ENCODE data around the gene ABHD3.
"Not testable (repeated sequence)": the region's sequence is repeated elsewhere in the genome, so short reads cannot be mapped to it uniquely, and the experiment has no call there.

Gene ABHD3

GRCh38 chr18:21703241-21703820 is 1.2 kb downstream of the ABHD3 start:
- DNase-seq (ENCODE audit: low spot score), result no peak

- DNase-seq (ENCODE audit: low spot score), result no peak
Measured at GRCh38 chr18:21702602-21703001, 2.0 kb downstream of the ABHD3 start.

- no peak for DNase-seq (ENCODE audit: low spot score)
Measured at GRCh38 chr18:21701621-21702020, 3.0 kb downstream of the ABHD3 start.

DNA sequence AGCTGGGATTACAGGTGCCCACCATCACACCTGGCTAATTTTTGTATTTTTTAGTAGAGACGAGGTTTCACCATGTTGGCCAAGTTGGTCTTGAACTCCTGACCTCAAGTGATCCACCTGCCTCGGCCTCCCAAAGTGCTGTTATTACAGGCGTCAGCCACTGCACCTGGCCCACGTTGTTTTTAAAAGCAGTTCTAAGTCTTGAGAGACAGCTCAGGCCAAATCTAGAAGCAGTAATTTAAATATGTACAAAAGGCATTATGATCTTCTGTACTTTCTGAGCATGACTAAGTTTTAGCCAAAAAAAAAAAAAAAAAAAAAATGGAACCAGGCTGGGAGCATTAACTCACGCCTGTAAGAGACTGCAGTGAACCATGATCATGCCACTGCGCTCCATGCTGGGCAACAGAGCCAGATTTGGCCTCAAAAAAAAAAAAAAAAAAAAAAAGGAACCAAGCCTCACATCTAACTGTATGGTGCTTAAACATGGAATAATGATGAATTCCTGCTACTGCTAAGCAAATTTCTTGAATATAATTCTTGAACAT is 4.0 kb downstream of the ABHD3 start:
- DNase-seq (ENCODE audit: low spot score), result no peak

DNA sequence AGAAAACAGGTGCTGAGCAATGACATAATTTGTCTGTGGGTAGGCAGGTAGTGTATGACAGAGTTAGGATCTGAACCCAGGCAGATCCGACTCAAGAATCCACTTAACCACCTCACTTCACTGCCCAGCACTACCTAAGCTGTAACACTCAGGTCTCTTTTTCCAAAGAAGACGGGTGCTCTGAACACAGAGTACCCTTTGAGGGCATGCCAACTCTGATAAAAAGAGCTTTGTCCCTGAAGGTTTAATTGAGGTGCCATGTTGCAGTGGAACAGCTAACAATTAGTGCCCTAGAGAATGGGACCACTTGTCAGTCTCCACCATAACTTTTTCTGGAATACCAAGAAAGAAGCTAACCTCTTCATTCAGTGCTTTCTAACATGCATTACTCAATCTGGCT is 11.3 kb downstream of the ABHD3 start:
- DNase-seq (ENCODE audit: low spot score), result no peak

GRCh38 chr18:21689736-21690135 is 14.8 kb downstream of the ABHD3 start:
- DNase-seq (ENCODE audit: low spot score), result no peak

DNA sequence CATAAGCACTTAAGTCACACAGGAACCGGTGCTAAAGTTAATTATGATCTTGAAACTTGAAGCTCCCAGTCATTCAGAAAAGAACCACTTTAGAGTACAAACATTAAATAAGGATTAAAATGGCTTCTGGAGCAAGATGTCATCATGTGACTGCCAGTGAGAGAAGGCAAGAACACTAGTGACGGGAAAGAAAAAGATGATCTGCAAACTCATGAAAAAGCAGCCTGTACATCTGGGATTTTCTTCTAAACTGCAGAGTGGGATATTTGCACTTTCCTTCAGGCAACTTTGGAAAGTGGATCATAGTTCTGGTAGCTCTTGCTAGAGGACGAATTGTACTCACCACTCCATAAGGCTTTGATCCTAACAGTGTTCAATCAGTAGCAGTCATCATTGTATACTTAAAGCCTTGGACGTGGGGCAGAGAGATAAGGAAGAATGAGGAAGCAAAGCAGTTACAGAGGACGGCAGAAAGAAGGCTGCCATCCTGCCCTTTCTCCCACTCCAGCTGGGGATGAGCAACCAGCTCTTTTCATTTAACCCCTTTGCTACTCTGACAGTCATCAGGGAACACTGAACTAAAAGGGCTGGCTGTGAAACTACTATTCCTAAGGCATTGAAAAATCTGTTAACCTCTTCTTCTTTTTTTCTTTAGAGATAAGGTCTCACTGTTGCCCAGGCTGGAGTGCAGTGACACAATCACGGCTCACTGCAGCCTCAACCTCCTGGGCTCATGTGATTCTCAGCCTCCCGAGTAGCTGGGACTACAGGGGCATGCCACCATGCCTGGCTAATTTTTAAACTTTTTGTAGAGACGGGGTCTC is 18.1 kb downstream of the ABHD3 start:
- no peak for DNase-seq (ENCODE audit: low spot score)

DNA sequence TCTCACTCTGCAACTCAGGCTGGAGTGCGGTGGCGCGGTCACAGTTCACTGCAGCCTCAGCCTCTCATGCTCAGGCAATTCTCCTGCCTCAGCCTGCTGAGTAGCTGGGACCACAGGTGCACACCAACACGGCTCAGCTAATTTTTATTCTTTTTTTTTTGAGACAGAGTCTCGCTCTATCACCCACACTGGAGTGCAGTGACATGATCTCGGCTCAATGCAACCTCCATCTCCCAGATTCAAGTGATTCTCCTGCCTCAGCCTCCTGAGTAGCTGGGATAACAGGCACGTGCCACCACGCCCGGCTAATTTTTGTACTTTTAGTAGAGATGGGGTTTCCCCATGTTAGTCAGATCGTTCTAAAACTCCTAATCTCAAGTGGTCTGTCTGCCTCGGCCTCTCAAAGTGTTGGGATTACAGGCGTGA is 19.0 kb downstream of the ABHD3 start:
- DNase-seq (ENCODE audit: low spot score), result not testable (repeated sequence)

DNA sequence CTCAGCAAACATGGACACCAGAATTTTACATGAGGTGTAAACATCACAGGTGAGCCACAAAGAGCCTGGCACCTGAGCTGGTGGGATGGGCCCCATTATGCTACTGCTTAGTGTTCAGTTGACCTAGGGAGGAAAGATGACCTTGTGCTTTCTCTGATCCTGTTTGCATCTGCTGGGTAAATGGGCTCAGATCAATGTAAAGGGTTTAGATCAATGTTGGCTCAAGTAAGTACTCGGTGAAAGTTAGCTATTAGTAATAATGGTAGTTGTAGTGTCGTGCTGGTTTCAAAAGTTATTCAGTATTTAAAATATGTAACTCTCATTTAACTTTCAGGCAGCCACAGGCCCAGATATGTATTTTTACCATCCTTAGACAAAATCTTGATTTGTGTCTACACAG is 19.8 kb downstream of the ABHD3 start:
- DNase-seq (ENCODE audit: low spot score), result no peak

DNA sequence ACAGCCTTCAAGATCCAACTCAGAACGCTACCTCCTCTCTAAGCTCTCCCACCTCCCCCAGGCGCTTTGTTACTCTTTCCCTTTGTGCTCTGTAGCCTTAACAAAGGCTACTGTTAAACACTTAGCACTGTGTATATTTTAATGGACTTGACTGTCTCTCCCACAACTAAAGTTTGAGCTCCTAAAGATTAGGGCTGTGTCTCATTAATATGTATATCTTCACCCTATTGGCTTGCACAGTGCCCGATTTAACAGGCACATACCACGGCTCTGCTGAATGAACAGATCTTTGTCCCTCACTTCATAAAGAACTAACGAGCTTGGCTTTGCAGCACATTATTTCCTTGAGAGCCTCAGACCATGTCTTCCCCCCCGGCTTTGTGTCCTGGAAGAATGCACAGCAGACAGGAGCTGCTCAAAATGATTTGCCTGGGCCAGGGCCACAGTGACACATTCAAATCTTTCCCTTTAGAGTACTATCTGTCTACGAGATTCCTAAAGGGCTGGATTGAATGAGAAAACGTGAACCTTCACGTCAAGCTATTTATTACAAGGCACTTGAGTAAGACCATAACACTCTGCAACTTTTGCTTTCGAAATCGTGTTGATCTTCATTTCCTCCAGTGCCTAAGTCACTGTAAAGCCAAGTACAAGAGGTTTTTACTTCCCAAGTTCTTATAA is 22.1 kb downstream of the ABHD3 start:
- peak; percentile 53 for DNase-seq (ENCODE audit: low spot score)

DNA sequence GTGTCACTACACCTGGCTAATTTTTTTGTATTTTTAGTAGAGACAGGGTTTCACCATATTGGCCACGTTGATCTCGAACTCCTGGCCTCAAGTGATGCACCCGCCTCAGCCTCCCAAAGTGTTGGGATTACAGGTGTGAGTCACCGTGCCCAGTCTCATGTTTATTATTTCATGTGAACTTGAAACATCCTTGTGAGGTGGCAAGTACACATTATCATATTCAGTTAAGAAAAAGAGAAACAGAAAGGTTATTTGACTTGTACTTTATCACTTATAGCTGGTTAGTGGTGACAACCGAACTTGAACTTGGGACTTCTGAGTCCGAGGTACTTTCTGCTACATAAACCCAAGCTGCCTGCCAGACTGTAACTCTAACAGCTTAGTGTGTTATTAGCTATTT is 24.4 kb downstream of the ABHD3 start:
- DNase-seq (ENCODE audit: low spot score), result no peak

GRCh38 chr18:21678859-21679258 is 25.7 kb downstream of the ABHD3 start:
- no peak for DNase-seq (ENCODE audit: low spot score)

DNA sequence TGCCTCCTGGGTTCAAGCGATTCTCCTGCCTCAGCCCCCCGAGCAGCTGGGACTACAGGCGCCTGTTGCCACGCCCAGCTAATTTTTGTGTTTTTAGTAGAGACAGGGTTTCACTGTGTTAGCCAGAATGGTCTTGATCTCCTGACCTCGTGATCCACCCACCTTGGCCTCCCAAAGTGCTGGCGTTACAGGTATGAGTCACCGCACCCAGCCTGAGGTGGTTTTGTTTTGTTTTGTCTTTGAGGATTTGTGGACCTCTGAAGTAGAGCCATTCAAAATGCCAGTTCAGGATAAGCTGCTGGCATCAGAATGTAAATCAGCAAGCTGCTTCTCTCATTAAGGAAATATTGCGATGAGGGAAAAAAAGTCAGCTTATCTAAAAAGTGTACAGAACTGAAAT is 29.2 kb downstream of the ABHD3 start:
- DNase-seq (ENCODE audit: low spot score), result not testable (repeated sequence)

GRCh38 chr18:21672521-21673267 is 31.9 kb downstream of the ABHD3 start:
- DNase-seq (ENCODE audit: low spot score), result peak; percentile 20

- DNase-seq (ENCODE audit: low spot score), result no peak
Measured at GRCh38 chr18:21669736-21670285, 34.8 kb downstream of the ABHD3 start.

DNA sequence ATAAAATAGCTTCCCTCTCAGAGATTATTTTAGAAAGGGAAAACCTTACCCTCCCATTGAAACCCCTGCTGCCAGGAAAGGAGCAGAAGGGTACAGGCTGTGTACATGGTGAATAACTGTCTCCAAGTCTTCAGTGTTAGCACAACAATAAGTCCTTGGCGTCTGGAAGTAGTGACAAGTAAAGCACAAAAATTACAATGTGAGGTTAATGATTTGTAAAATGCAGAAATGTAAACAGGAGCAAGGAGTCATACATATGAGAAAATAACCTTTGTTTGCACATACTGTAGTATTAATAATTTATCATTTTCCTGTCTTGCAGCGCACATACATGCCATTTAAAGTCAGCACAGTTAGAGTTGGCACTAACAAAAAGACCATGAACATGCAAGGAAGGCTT is 40.5 kb downstream of the ABHD3 start:
- DNase-seq (ENCODE audit: low spot score), result no peak

DNA sequence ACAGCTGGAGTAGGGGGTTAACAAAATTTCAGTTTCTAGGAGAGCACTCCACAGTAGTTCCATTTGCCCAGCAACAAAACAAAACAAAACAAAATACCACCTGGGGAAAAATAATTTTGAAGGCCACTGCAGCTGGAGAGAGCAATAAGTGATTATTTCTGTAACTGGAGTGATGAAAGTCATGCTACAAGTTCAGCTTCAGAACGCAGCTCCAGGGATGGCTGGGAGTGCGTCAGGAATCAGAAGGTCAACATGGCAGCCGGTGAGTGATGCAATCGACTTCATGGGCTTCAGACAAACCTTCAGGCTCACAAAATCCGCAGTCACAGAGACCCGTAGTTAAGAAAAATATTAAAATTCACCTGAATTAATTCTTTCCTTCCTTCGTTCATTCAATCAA is 41.0 kb downstream of the ABHD3 start:
- no peak for DNase-seq (ENCODE audit: low spot score)

GRCh38 chr18:21662581-21662980 is 42.0 kb downstream of the ABHD3 start:
- no peak for DNase-seq (ENCODE audit: low spot score)

DNA sequence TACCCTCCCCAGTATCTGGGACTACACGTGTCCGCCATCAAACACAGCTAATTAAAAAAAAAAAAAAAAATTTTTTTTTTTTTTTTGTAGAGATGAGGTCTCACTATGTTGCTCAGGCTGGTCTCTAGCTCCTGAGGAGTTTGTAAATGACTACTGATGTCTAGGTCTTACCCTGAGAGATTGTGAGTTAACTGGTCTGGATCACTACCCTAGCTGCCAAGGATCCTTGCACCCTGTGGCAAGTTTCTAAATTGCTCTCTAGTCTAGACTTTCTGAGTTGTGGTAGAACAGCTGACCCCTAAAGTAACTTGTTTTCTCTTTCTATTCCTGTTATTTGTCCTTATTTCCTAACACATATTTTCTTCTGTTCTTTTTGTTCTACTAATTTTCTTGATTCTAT is 44.5 kb downstream of the ABHD3 start:
- no peak for DNase-seq (ENCODE audit: low spot score)

- DNase-seq (ENCODE audit: low spot score), result no peak
Measured at GRCh38 chr18:21656402-21656801, 48.2 kb downstream of the ABHD3 start.

DNA sequence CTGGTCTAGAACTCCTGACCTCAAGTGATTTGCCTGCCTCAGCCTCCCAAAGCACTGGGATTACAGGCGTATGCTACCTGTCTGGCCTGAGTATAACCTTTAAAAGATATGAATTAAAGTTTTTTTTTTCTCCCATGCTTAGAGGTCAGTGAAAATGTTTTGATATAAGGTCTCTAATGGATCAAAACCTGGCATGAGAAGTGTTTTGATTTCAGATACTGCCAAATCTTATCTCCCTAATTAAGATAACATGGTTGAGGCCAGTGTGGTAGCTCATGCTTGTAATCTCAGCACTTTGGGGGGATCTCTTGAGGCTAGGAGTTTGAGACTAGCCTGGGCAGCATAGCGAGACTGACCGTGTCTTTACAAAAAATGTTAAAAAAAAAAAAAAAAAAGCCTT is 51.2 kb downstream of the ABHD3 start:
- no peak for DNase-seq (ENCODE audit: low spot score)

DNA sequence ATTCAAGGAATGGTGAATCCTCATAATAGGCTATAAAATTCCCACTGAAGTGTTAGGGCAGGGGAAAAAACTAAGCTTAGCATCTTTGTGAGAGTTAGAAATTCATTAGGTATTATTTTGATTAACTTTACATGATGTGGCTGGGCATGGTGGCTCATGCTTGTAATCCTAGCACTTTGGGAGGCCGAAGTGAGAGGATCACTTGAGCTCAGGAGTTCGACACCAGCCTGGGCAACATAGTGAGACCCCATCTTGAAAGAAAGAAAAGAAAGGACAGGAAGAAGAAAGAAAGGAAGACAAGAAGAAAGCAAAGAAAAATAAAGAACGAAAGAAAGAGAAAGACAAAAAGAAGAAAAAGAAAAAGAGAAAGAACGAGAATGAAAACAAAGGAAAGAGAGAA is 52.5 kb downstream of the ABHD3 start:
- DNase-seq (ENCODE audit: low spot score), result no peak

Measured in COLO829 (cell line).